GM12872 (cell line): ENCODE results near the gene GUCA2B.

Experiments
- TF ChIP-seq, protein P1 (sequence below): IDR thresholded peaks from 3 replicates; pipeline ENCODE4 v1.5.1; 2011; ENCODE audit warnings: low read depth, mild to moderate bottlenecking, low read length, moderate library complexity; ENCODE audit not compliant: insufficient read depth

Gene GUCA2B

DNA sequence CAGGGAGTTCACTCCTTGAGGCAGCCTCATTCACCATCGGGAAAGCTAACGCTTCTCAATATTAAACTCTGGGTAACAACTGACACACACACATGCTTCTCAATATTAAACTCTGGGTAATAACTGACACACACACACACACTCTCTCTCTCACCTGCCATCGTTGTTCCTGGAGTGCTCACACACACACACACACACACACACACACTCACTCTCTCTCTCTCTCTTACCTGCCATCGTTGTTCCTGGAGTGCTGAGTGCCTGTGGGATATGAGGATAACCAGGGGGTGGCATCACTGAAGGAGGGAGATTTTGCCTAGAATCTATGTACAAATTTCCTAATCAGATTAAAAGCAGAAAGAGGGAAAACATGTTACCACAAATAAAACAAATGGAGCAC lies 28.5 kb downstream of the GUCA2B start:
- TF ChIP-seq, protein P1, sequence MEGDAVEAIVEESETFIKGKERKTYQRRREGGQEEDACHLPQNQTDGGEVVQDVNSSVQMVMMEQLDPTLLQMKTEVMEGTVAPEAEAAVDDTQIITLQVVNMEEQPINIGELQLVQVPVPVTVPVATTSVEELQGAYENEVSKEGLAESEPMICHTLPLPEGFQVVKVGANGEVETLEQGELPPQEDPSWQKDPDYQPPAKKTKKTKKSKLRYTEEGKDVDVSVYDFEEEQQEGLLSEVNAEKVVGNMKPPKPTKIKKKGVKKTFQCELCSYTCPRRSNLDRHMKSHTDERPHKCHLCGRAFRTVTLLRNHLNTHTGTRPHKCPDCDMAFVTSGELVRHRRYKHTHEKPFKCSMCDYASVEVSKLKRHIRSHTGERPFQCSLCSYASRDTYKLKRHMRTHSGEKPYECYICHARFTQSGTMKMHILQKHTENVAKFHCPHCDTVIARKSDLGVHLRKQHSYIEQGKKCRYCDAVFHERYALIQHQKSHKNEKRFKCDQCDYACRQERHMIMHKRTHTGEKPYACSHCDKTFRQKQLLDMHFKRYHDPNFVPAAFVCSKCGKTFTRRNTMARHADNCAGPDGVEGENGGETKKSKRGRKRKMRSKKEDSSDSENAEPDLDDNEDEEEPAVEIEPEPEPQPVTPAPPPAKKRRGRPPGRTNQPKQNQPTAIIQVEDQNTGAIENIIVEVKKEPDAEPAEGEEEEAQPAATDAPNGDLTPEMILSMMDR: no peak

DNA sequence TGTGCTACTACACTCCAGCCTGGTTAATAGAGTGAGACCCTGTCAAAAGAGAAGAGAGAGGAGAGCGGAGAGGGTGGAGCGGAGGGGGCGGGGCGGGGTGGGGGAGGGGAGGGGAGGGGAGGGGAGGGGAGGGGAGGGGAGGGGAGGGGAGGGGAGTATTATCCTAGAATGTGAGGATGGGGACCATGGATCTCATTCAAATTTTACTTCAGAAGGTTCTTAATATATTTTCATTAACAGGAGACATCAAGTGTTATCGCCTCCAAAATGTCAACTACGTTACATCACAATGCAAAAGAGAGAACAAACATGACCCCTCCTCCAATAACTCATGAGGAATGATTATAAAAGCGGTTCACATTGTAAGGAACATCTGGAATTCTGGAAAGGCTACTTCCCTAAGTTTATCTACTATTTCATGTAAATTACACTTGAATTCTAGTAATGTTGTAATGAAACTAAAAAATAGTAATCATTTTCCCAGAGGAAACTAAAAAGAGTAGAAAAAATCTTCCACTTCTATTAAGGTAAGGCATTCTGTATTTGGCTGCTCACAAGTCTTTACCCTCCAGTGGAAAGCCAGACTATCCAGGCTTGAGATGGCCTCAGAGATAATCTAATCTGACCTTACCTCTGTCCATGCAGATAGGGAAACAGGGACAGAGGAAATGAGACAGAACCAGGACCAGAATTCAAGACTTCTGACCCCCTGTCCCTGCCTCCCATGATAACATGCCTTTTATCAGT lies 30.2 kb downstream of the GUCA2B start:
- TF ChIP-seq, protein P1: no peak

DNA sequence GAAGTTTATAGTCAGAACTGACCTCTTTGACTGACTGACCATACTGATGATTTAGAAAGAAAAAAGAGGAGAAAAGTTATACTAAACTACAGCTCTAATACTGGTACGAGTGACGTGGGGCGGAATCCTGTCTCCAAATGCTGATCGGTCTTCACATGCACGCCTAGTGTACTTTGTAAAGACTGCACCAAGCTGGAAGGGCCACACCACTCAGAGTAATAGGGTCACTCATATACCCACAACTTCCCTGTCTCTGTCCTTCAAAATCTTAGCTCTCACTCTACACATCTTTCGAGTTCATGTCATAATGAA lies 30.7 kb downstream of the GUCA2B start:
- TF ChIP-seq, protein P1: no peak

DNA sequence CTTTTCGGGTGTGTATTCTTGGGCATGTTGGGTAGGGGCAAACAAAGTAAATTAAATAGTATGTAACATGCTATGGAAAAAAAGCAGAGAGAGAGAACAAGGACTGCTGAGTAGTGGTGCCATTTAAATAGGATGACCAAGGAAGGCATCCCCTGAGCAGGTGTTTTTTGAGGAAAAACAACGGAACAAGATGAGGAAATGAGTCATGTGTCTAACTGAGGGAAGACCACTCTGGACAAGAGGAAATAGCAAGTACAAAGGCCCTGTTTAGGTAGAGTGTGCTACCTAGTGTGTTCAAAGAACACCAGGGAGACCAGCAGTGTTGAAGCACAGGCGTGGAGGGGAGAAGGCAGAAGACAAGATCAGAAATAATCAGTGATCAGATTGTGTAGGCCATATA lies 31.4 kb downstream of the GUCA2B start:
- TF ChIP-seq, protein P1: no peak

DNA sequence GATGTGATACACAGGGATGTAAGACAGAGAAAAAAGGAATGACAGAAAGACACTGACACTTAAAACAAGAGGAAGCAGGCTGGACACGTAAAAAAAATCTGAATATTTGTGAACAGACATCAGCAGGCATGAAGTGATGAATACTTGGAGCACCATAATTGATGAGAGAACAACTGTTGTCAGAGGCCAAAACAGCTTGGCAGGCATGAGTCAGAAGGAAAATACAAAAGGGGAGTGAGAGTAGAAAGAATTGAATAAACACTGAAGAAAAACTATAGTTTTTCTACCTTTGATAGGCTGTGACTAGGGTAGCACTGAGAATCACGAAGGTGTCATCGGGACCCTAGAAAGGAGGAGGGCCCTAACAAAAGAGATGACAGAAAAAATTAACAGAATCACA lies 32.9 kb downstream of the GUCA2B start:
- TF ChIP-seq, protein P1: no peak

DNA sequence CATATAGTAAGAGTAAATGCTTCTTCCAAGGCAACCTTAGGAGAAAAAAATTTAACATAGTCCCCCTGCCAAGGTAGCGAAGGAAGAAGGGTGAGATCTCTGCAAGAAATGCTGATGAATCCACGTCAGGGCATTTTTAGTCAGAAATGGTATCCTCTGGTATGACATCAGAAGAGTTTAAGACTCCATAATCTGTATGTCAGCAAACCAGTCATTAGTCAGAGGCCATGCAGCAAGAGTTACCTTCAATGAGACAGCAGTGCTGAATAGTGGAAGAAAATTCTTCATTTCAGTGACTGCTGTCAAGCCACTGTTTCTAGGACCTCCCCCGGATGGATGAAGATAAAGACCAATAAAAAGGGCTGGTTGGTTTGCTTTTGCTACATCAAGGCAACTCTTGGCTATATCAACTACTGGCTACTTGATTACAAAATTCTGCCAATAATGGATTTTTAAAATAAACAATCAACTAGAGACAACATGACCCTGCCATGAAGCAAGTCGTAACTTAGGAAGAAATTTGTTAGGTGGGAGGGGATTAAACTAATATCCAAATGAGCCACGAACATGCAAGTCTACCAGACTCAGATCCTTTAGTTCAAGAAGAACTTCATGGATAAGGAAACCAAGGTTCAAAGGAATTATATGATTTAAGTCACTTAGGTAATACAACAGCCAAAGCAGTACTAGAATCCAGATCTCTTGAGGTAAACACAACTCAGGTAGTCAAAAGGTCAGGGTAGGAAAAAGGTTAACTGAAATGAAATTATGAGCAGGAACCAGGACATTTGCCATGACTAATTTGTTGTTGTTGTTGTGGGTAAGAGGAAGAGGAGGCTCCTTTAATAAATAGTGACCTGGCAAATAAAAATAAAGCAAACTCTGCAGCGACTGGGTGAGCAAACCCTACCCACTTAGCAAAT lies 37.0 kb downstream of the GUCA2B start:
- TF ChIP-seq, protein P1: no peak

DNA sequence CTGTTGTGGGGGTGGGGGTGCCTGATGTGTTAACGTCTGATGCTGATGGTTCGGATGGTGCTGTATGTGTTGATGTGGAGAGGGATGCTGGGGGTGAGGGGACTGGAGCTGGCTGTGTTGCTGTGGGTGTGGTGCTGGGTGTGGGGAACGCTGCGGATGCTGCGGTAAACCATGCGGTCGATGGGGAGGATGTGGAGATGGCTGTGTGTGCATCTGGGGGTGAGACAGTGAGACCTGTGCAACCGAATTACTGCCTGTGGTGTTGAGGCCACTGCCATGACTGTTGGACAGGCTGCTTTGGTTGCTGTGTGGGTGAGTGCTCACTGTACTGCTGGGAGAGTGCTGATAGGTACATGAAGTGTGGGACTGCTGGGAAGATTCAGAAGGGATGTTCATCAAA lies 38.1 kb downstream of the GUCA2B start:
- TF ChIP-seq, protein P1: no peak
